ENCODE results near the gene KRTAP5-7.
A peak's percentile ranks its signal among the peaks of the same experiment; 100 is the strongest.

KRTAP5-7 gene

DNA sequence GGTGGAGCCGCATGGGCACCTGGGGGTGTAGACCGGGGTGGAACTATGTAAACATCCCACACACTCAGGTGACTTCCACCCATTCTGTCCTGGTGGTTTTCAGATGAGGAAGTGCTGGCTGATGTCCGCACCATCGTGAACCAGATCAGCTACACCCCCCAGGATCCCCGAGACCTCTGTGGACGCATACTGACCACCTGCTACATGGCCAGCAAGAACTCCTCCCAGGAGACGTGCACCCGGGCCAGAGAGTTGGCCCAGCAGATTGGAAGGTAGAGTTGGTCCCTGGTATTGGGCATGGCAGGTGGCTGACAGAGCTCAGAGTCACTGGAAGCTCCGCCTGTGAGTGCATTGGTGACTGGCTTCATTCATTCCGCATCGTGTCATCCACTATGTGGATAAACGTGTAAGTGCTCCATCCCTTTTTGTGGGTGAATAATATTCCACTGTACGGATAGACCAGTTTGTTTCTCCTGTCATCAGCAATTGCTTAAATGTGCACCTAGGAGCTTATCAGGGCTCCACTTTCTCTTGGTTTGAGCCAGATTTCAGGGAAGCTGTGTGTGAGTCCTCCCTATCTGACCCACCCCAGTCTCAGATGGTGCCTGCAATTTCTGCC lies 44.2 kb upstream of the KRTAP5-7 start:
- Mint-ChIP-seq H3K27ac (no peak overlapping the region), H3K4me3 (no peak overlapping the region), H3K27me3 (ENCODE audit: low read depth, poor library complexity) (no peaks in the 10 kb centered on the region), H3K36me3 (ENCODE audit: low read depth) (peaks cover 69% of the 10 kb centered on the region), H3K4me1 (peaks cover 11% of the 10 kb centered on the region), H3K9me3 (no peaks in the 10 kb centered on the region)
- DNase-seq = no peak
- TF ChIP-seq, protein P1, sequence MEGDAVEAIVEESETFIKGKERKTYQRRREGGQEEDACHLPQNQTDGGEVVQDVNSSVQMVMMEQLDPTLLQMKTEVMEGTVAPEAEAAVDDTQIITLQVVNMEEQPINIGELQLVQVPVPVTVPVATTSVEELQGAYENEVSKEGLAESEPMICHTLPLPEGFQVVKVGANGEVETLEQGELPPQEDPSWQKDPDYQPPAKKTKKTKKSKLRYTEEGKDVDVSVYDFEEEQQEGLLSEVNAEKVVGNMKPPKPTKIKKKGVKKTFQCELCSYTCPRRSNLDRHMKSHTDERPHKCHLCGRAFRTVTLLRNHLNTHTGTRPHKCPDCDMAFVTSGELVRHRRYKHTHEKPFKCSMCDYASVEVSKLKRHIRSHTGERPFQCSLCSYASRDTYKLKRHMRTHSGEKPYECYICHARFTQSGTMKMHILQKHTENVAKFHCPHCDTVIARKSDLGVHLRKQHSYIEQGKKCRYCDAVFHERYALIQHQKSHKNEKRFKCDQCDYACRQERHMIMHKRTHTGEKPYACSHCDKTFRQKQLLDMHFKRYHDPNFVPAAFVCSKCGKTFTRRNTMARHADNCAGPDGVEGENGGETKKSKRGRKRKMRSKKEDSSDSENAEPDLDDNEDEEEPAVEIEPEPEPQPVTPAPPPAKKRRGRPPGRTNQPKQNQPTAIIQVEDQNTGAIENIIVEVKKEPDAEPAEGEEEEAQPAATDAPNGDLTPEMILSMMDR (IDR thresholded peaks at IDR 0.05) = no peak

DNA sequence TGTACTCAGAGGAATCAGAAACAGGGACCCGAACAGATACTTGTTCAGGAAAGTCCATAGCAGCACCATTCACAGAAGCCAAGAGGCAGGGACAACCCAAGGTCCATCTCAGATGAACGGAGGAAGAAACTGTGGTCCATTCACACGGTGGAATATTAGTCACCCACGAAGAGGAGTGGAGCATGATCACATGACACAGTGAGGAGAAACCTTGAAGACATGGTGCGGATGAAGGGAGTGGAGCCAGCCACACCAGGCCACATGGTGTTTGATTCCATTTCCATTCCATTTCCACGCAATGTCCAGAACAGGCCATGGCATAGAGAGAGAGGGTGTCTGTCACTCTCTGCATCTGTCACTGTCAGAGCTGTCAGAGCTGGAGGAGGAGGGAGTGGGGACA lies 43.4 kb upstream of the KRTAP5-7 start:
- Mint-ChIP-seq H3K9me3 (no peaks in the 10 kb centered on the region), H3K36me3 (ENCODE audit: low read depth) (peaks cover 66% of the 10 kb centered on the region), H3K27me3 (ENCODE audit: low read depth, poor library complexity) (no peaks in the 10 kb centered on the region), H3K4me3 (no peak overlapping the region), H3K4me1 (peaks cover 16% of the 10 kb centered on the region), H3K27ac (peak overlapping the region; percentile 20)
- no peak for DNase-seq
- TF ChIP-seq, protein P1 (IDR thresholded peaks at IDR 0.05) = no peak

DNA sequence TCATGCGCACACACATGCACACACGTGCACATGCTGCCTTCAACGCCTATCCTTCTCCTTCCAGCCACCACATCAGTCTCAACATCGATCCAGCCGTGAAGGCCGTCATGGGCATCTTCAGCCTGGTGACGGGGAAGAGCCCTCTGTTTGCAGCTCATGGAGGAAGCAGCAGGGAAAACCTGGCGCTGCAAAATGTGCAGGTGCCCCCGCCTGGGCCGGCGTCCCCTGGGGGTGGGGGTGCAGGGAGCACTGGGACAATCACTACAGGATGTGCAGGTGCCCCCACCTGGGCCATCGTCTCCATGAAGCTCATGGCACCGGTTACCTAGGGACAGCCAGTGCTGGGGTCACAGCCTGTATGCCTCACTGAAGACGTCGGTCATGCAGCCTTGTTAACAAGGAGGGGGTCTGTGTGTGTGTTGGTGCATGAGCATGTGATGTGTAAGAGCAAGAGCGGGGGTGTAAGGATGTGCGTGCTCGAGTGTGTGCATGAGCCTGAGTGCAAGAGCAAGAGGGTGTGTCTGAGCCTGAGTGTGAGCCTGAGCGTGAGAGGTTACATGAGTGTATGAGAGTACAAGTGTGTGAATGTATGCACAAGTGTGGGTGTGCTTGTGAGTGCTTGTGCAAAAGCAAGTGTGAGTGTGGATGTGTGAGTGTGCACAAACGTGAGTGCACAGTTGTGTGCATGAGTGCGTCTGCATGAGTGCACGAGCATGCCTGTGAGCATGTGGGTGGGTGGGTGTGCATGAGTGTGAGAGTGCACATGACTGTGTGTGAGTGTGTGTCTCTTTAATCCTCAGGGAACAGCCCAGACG lies 42.6 kb upstream of the KRTAP5-7 start:
- TF ChIP-seq, protein P1 (IDR thresholded peaks at IDR 0.05) = no peak
- peak overlapping the region; percentile 20 for H3K27ac Mint-ChIP-seq
- peaks cover 23% of the 10 kb centered on the region for H3K4me1 Mint-ChIP-seq
- H3K27me3 Mint-ChIP-seq (ENCODE audit: low read depth, poor library complexity) = no peaks in the 10 kb centered on the region
- no peak for DNase-seq
- no peak overlapping the region for H3K4me3 Mint-ChIP-seq
- H3K36me3 Mint-ChIP-seq (ENCODE audit: low read depth) = peaks cover 63% of the 10 kb centered on the region
- H3K9me3 Mint-ChIP-seq = no peaks in the 10 kb centered on the region

DNA sequence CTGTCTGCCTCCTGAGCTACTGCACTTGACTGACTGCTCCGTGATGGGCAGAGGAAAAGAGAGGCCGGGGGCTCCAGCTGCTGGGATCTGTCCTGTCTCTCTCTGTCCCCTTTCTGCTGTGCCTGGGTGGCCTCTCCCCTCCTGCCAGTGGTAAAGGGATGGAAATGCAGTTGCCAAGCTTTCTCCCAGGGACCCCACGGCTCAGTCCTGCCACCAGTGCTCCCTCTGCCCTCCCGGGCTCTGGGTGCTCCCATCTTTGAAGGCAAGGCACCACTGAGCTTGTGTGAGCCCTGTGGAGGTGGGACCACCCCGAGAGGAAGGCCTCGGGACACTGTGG lies 42.0 kb upstream of the KRTAP5-7 start:
- TF ChIP-seq, protein P1 (IDR thresholded peaks at IDR 0.05) = no peak
- DNase-seq = no peak
- Mint-ChIP-seq H3K27ac (no peak overlapping the region), H3K4me3 (no peak overlapping the region), H3K4me1 (peaks cover 28% of the 10 kb centered on the region), H3K36me3 (ENCODE audit: low read depth) (peaks cover 57% of the 10 kb centered on the region), H3K27me3 (ENCODE audit: low read depth, poor library complexity) (no peaks in the 10 kb centered on the region), H3K9me3 (no peaks in the 10 kb centered on the region)

DNA sequence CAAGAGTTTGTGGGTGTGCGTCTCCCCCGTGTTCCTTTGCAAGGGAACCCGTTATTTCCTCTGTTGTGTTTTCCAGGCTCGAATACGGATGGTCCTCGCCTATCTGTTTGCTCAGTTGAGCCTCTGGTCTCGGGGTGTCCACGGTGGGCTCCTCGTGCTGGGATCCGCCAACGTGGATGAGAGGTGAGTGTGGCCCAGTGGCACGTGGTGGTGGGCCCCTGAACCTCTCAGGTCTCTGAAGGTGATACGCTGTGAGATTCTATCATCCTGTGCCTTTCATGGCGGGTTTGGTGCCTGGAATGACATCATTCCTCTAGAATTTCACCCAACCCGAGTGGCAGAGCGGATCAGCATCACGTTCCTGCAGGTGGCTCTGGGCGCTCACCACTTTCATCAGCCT lies 41.6 kb upstream of the KRTAP5-7 start:
- Mint-ChIP-seq H3K27ac (no peak overlapping the region), H3K36me3 (ENCODE audit: low read depth) (peaks cover 56% of the 10 kb centered on the region), H3K27me3 (ENCODE audit: low read depth, poor library complexity) (no peaks in the 10 kb centered on the region), H3K4me3 (no peak overlapping the region), H3K9me3 (no peaks in the 10 kb centered on the region), H3K4me1 (peaks cover 31% of the 10 kb centered on the region)
- TF ChIP-seq, protein P1 (IDR thresholded peaks at IDR 0.05) = no peak
- DNase-seq = no peak

DNA sequence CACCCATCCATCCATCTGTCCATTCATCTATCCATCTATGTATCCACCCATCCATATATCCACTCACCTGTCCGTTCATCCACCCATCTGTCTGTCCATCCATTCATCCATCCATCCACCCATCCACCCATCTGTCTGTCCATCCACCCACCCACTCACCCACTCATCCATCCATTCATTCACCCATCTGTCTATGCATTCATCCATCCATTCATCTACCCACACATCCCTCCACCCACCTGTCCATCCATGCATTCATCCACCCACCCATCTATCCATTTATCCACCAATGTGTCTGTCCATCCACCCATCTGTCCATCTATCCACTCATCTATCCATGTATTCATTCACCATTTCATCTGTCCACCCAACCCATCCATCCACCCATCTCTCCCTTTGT lies 40.7 kb upstream of the KRTAP5-7 start:
- no peak overlapping the region for H3K4me3 Mint-ChIP-seq
- DNase-seq = no peak
- H3K4me1 Mint-ChIP-seq = peaks cover 31% of the 10 kb centered on the region
- no peak overlapping the region for H3K27ac Mint-ChIP-seq
- peaks cover 2% of the 10 kb centered on the region for H3K27me3 Mint-ChIP-seq (ENCODE audit: low read depth, poor library complexity)
- H3K9me3 Mint-ChIP-seq = no peaks in the 10 kb centered on the region
- peaks cover 60% of the 10 kb centered on the region for H3K36me3 Mint-ChIP-seq (ENCODE audit: low read depth)
- TF ChIP-seq, protein P1 (IDR thresholded peaks at IDR 0.05) = no peak

All from nephron progenitor cell (in vitro differentiated cells).